Activated naive CD4-positive, alpha-beta T cell (primary cell): Measurements from ENCODE around the gene MLC1.

Experiments
- DNase-seq, 4 experiments: peaks; one replicate each; lab custom pipeline; 2025; lab: John Stamatoyannopoulos, UW

The MLC1 gene

GRCh38 chr22:50076646-50077535 is 8.3 kb downstream of the MLC1 start:
- no peak for DNase-seq

GRCh38 chr22:50074551-50075530 is 10.4 kb downstream of the MLC1 start:
- DNase-seq: no peak

- no peak for DNase-seq
These were observed 11.2 kb downstream of the MLC1 start for GRCh38 chr22:50074056-50074455.

- no peak for DNase-seq
These were observed 12.3 kb downstream of the MLC1 start for GRCh38 chr22:50072714-50073538.

GRCh38 chr22:50072167-50072555 is 13.1 kb downstream of the MLC1 start:
- DNase-seq: no peak

- no peak for DNase-seq
These were observed 13.6 kb downstream of the MLC1 start for GRCh38 chr22:50071432-50072166.

- DNase-seq: no peak
These were observed 14.9 kb downstream of the MLC1 start for GRCh38 chr22:50070366-50070765.

- no peak for DNase-seq
These were observed 17.1 kb downstream of the MLC1 start for GRCh38 chr22:50068096-50068495.

- no peak for DNase-seq
These were observed 18.0 kb downstream of the MLC1 start for GRCh38 chr22:50067244-50067643.

- DNase-seq: no peak
These were observed 20.8 kb downstream of the MLC1 start for GRCh38 chr22:50064453-50064852.

GRCh38 chr22:50063589-50064393 is 21.4 kb downstream of the MLC1 start:
- no peak for DNase-seq

GRCh38 chr22:50062509-50063135 is 22.6 kb downstream of the MLC1 start:
- no peak for DNase-seq

- DNase-seq: no peak
These were observed 23.3 kb downstream of the MLC1 start for GRCh38 chr22:50061824-50062355.

- no peak for DNase-seq
These were observed 23.9 kb downstream of the MLC1 start for GRCh38 chr22:50061141-50061823.

- no peak for DNase-seq
These were observed 24.6 kb downstream of the MLC1 start for GRCh38 chr22:50060441-50061140.

- no peak for DNase-seq
These were observed 25.4 kb downstream of the MLC1 start for GRCh38 chr22:50059881-50060262.

- DNase-seq: no peak
These were observed 26.0 kb downstream of the MLC1 start for GRCh38 chr22:50058906-50059880.
